Peyer's patch (tissue), 4 donors: ENCODE data around the gene SLC35E2B.

ENCODE experiments used
- POLR2A ChIP-seq, 2 donors: fragments of 450-650 bp; IDR thresholded peaks; one replicate each; pipeline ENCODE4 v1.5.1; 2017; ENCODE audit warnings: antibody characterized with exemption in 2 of 2, mild to moderate bottlenecking in 2 of 2, moderate library complexity in 2 of 2
- TF ChIP-seq, protein P1 (sequence below), 6 experiments: fragments of 450-650 bp in 4 of 6; fragments of 200-600 bp in 2 of 6; sonication (generic) in 1 of 6; IDR thresholded peaks; one replicate each; pipeline ENCODE4 v1.5.1; 2017 to 2019; ENCODE audit warnings: antibody characterized with exemption in 6 of 6, mild to moderate bottlenecking in 3 of 6, moderate library complexity in 1 of 6

DNA sequence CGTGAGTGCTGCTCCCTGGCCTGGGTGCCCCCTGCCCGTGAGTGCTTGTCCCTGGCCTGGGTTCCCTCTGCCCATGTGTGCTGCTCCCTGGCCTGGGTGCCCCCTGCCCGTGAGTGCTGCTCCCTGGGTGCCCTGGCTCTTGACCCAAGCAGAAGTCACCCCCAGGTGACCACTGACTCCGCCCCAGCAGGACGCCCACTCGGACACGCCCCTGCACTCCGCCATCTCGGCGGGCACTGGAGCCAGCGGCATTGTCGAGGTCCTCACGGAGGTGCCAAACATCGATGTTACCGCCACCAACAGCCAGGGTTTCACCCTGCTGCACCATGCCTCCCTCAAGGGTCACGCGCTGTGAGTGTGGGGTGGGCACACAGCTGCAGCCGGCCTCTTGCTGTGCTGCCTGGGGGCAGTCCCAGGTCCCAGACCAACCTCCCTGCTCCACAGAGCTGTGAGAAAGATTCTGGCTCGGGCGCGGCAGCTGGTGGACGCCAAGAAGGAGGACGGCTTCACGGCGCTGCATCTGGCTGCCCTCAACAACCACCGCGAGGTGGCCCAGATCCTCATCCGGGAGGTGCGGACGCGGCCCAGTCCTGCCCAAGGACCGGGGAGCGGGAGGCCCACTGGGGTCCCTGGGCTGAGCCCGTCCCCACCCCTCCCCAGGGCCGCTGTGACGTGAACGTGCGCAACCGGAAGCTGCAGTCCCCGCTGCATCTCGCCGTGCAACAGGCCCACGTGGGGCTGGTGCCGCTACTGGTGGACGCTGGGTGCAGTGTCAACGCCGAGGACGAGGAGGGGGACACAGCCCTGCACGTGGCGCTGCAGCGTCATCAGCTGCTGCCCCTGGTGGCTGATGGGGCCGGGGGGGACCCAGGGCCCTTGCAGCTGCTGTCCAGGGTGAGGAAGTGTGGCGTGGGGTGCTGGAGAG, 64.5 kb downstream of the SLC35E2B start:
- TF ChIP-seq, protein P1, sequence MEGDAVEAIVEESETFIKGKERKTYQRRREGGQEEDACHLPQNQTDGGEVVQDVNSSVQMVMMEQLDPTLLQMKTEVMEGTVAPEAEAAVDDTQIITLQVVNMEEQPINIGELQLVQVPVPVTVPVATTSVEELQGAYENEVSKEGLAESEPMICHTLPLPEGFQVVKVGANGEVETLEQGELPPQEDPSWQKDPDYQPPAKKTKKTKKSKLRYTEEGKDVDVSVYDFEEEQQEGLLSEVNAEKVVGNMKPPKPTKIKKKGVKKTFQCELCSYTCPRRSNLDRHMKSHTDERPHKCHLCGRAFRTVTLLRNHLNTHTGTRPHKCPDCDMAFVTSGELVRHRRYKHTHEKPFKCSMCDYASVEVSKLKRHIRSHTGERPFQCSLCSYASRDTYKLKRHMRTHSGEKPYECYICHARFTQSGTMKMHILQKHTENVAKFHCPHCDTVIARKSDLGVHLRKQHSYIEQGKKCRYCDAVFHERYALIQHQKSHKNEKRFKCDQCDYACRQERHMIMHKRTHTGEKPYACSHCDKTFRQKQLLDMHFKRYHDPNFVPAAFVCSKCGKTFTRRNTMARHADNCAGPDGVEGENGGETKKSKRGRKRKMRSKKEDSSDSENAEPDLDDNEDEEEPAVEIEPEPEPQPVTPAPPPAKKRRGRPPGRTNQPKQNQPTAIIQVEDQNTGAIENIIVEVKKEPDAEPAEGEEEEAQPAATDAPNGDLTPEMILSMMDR (IDR thresholded peaks at IDR 0.05) = no peak
- no peak for TF ChIP-seq POLR2A (IDR thresholded peaks at IDR 0.05)
